ENCODE results near the gene ORAI1.
A peak's percentile ranks its signal among the peaks of the same experiment; 100 is the strongest.
"Not testable (repeated sequence)": the region's sequence is repeated elsewhere in the genome, so short reads cannot be mapped to it uniquely, and the experiment has no call there.

The ORAI1 gene

GRCh38 chr12:121649322-121649721 lies 23.0 kb downstream of the ORAI1 start:
- DNase-seq = no peak

DNA sequence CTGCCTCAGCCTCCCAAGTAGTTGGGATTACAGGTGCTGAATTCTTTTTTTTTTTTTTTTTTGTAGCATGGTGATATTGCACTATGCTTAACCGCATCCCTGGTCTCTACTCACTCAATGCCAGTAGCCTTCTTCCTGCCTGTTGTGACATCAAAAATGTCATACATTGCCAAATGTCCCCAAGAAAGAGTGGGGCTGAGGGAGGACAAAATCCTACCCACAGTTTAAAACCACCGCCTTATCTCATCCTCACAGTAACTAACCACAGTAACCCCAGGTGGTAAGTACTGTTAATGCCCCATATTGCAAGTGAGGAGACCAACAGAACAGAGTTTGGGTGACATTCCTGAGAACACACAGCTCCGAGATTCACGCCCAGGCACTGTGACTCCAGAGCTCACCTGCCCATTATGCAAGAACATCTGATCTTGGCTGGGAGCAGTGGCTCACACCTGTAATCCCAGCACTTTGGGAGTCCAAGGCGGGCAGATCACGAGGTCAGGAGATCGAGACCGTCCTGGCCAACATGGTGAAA lies 23.6 kb downstream of the ORAI1 start:
- no peak for DNase-seq

- DNase-seq = no peak
Observed at GRCh38 chr12:121651320-121651719, 25.0 kb downstream of the ORAI1 start.

DNA sequence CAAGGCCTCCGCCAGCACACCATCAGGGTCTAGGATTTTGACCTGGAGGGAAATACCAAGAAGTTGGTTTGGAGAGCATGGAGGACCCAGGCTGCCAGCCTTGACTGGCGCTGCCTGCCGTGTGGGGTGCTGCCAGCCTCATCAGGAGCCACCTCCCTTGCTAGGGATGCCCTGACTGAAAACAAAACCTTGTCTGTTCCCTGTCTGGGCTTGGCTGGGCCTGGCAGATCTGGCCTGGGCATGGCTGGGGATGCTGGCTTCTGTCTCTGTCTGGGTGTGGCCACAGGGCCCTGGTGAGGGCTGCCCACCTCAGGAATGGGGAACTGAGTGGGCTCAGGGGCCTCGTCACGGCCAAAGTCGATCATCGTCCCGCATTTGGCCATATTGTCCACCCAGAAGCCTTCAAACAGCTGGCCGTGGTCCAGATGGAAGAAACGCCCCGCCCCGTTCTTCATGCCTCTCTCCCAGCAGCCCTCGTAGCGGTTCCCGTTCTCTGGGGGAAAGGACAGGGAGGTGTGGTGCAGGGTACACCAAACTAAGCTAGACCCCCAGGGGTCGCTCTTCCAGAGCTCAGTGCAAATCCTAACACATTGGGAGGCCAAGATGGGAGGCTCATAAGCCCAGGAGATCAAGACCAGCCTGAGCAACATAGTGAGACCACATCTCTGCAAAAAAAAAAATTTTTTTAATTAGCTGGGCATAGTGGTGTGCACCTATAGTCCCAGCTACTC lies 26.6 kb downstream of the ORAI1 start:
- DNase-seq = no peak

GRCh38 chr12:121653999-121654398 lies 27.7 kb downstream of the ORAI1 start:
- DNase-seq = no peak

- no peak for DNase-seq
Observed at GRCh38 chr12:121656122-121656521, 29.8 kb downstream of the ORAI1 start.

DNA sequence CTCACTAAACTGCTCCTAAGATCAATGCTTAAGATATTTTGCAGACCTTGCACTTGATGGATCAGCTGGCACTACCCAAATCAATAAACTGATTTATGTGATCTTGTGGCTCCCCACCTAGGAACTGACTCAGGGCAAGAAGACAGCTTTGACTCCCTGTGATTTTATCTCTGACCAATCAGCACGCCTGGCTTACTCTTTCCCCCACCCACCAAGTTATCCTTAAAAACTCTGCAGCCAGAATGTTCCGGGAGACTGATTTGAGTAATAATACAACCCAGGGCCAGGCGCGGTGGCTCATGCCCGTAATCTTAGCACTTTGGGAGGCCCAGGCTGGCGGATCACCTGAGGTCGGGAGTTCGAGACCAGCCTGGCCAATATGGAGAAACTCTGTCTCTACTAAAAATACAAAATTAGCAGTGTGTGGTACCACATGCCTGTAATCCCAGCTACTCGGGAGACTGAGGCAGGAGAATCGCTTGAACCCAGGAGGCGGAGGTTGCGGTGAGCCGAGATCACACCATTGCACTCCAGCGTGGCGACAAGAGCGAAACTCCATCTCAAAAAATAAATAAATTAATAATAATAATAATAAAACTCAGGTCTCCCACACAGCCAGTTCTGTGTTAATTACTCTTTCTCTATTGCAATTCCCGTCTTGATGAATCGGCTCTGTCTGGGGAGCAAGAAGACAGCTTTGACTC lies 31.1 kb downstream of the ORAI1 start:
- DNase-seq = no peak

DNA sequence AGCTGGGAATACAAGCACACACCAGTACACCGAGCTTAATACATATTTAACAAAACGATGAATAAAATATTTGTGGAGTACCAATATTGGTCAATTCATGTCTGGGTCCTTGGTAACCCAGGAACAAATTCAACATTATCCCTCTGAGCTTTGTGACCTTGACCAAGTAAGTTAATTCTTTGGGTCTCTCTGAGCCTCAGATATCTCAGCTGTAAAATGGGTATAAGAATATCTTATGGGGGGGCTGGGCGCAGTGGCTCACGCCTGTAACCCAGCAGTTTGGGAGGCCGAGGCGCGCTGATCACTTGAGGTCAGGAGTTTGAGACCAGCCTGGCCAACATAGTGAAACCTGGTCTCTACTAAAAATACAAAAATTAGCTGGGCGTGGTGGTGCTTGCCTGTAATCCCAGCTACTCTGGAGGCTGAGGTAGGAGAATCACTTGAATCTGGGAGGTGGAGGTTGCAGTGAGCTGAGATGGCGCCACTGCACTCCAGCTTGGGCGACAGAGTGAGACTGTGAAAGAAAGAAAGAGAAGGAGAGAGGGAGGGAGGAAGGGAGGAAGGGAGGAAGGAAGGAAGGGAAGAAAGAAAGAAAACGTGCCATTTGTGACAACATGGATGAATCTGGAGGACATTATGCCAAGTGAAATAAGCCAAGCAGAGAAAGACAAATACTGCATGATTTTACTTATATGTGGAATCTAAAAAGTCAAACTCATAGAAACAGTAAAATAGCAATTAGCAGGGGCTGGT lies 35.2 kb downstream of the ORAI1 start:
- DNase-seq = not testable (repeated sequence)

DNA sequence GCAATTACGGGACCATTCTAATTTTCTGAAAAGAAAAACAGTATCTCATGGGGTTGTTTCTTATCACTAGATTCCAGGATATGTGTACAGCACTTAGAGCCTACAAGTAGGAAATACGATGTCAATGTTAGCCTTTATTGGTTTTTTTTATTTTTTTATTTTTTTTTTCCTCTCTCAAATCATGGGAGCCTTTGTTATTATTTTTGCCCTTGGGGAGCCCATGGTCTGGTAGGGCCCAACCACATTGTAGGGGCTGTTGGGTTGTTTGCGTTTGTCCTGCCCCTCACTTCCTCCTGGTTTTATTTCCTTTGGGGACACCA lies 37.2 kb downstream of the ORAI1 start:
- no peak for DNase-seq

DNA sequence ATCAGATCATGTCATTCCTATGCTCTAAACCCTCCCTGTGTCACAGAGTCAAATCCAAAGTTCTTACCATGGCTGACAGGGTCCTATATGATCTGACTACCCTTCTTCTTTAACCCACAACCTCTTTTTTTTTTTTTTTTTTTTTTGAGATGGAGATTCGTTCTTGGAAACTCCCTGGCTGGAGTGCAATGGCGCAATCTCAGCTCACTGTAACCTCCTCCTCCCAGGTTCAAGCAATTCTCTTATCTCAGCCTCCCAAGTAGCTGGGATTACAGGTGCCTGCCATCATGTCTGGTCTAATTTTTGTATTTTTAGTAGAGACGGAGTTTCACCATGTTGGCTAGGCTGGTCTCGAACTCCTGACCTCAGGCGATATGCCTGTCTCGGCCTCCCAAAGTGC lies 40.5 kb downstream of the ORAI1 start:
- not testable (repeated sequence) for DNase-seq

- DNase-seq = no peak
Observed at GRCh38 chr12:121668750-121669520, 42.6 kb downstream of the ORAI1 start.

DNA sequence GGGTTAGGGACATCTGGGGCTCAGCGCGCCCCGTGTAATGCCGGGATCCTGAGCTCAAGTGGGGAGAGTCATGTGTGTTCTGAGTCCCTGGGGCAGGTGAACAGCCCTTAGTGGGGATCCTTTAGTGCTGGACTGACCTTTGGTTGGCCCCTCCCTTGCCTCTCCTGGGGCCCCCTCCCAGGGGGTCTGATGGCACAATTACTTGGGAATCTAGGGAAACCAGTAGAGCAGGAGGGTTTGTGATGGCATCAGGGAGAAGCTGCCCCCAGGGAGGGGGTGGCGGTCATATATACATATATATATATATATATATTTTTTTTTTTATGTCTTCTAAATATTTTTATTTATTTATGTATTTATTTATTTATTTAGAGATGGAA lies 43.2 kb downstream of the ORAI1 start, which contains the start of gene MORN3:
MORN3 (minus strand) TSS at position 134 of the 380 bp plus-strand sequence. CDS start 171 bp downstream, outside the sequence.
- no peak for DNase-seq

GRCh38 chr12:121673013-121673511 lies 46.7 kb downstream of the ORAI1 start:
- peak in 1 of 14 donors; percentile 56 for DNase-seq

GRCh38 chr12:121676190-121676589 lies 49.9 kb downstream of the ORAI1 start:
- DNase-seq = no peak

- no peak for DNase-seq
Observed at GRCh38 chr12:121678305-121678704, 52.0 kb downstream of the ORAI1 start.

DNA sequence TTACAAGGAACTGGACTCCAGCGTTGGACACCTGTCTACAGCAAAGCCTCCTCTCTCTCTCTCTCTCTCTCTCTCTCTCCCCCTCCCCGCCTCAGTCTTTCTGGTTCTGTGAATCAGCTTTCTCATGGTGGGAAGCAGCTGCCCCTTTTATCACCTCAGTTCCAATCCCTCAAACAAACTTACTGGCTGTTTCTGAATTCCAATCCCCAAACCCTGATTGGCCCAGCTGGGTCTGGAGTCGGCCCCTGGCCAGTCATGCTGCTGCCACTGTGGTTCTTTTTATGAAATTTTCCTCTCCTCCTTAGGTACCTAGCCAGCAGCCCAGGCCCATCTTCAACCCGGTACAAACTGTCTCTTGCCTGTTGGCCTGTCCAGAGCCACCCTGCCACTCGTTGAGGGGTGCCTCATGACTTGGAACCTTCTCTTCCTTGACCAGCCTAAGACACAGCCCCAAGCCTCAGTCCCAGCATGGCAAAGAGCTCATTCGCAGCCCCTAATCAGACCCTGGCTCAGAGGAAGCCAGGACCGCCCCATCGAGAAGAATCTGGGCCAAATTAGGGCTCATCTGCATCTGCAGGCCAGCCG lies 52.5 kb downstream of the ORAI1 start:
- no peak for DNase-seq

DNA sequence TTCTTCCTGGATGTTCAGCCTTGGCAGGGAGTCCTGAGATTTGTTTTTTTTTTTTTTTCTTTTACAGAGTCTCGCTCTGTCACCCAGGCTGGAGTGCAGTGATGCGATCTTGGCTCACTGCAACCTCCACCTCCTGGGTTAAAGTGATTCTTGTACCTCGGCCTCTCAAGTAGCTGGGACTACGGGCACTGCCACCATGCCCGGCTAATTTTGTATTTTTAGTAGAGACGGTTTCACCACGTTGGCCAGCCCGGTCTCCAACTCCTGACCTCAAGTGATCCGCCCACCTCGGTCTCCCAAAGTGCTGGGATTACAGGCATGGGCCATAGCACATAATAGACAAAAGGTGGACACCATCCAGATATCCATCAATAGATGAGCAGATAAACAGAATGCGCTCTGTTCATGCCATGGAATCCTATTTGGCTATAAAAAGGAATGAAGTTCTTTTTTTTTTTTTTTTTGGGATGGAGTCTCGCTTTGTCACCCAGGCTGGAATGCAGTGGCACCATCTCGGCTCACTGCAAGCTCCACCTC lies 53.4 kb downstream of the ORAI1 start:
- DNase-seq = peak in 1 of 14 donors; percentile 2

GRCh38 chr12:121688966-121689365 lies 62.6 kb downstream of the ORAI1 start:
- no peak for DNase-seq

DNA sequence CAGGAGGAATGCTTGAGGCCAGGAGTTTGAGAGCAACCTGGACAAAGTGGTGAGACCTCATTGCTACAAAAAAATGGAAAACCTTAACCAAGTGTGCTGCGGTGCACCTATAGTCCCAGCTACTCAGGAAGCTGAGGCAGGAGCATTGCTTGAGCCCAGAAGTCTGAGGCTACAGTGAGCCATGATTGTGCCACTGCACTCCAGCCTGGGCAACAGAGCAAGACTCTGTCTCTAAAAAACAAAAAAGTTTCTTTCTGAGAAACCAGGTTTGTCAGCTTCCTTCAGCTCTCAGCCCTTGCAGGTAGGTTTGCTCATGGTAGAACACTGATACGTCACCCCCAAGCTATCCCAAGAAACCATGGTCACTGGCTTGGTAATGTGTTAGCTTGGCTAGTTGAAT lies 63.1 kb downstream of the ORAI1 start:
- DNase-seq = no peak
